GM23338 (cell line): ENCODE results near the gene C1orf21. TPM values are rescaled to one million over a fixed set of nuclear protein-coding genes. Genes with fewer than 3 reads are reported as not detected.

ENCODE experiments used
- ATAC-seq: fragments of 200-7000 bp; cut with Tn5 transposase; 3 replicates; pipeline ENCODE4 v1.9.1; 2020
- DNase-seq: peaks from one replicate; pipeline ENCODE4 v3.0.0-alpha.2; 2015; ENCODE audit warnings: low spot score
- H2AFZ ChIP-seq: fragments of 200-600 bp; sonication (generic); 2 replicates; pipeline ENCODE4 v1.8.0; 2016; ENCODE audit warnings: antibody characterized with exemption, mild to moderate bottlenecking, moderate library complexity
- H3F3A ChIP-seq: fragments of 200-600 bp; sonication (generic); replicated peaks from 2 replicates; pipeline ENCODE4 v1.8.0; 2017; ENCODE audit warnings: antibody characterized with exemption, mixed run types, low read depth
- H3K27ac ChIP-seq: fragments of 200-600 bp; sonication (generic); 2 replicates; pipeline ENCODE4 v1.6.1; 2016; ENCODE audit warnings: low read depth
- H3K27me3 ChIP-seq: fragments of 200-600 bp; sonication (generic); 2 replicates; pipeline ENCODE4 v1.8.0; 2016; ENCODE audit warnings: mild to moderate bottlenecking, mixed run types, moderate library complexity; ENCODE audit not compliant: insufficient read depth
- H3K36me3 ChIP-seq: fragments of 200-600 bp; sonication (generic); 2 replicates; pipeline ENCODE4 v1.8.0; 2016; ENCODE audit warnings: mild to moderate bottlenecking; ENCODE audit not compliant: insufficient read depth
- H3K4me1 ChIP-seq: fragments of 200-600 bp; sonication (generic); 2 replicates; pipeline ENCODE4 v1.8.0; 2016; ENCODE audit warnings: mild to moderate bottlenecking, moderate library complexity; ENCODE audit not compliant: insufficient read depth
- H3K4me2 ChIP-seq: fragments of 200-600 bp; sonication (generic); 2 replicates; pipeline ENCODE4 v1.7.1; 2017; ENCODE audit warnings: mixed run types
- H3K4me3 ChIP-seq: fragments of 200-600 bp; sonication (generic); 2 replicates; pipeline ENCODE4 v1.6.1; 2016; ENCODE audit warnings: mixed run types
- H3K79me2 ChIP-seq: fragments of 200-600 bp; sonication (generic); replicated peaks from 2 replicates; pipeline ENCODE4 v1.8.0; 2017; ENCODE audit warnings: mild to moderate bottlenecking; ENCODE audit not compliant: insufficient read depth
- H3K9me2 ChIP-seq: fragments of 200-600 bp; sonication (generic); 2 replicates; pipeline ENCODE4 v1.8.0; 2017; ENCODE audit not compliant: insufficient read depth
- H4K20me1 ChIP-seq: fragments of 200-600 bp; sonication (generic); replicated peaks from 2 replicates; pipeline ENCODE4 v1.8.0; 2017; ENCODE audit warnings: mild to moderate bottlenecking; ENCODE audit not compliant: insufficient read depth
- H3K27ac Mint-ChIP-seq: 2 replicates; pipeline ENCODE4 v1.8.0; 2020; ENCODE audit warnings: inconsistent platforms, mild to moderate bottlenecking, moderate library complexity, mixed read lengths
- H3K27me3 Mint-ChIP-seq: 3 replicates; pipeline ENCODE4 v1.8.0; 2022; ENCODE audit warnings: low read depth, mild to moderate bottlenecking, moderate library complexity, mixed read lengths, inconsistent platforms; ENCODE audit not compliant: insufficient read depth, poor library complexity
- H3K36me3 Mint-ChIP-seq: 3 replicates; pipeline ENCODE4 v1.8.0; 2021; ENCODE audit warnings: low read depth, mild to moderate bottlenecking, inconsistent platforms, moderate library complexity, mixed read lengths
- H3K4me1 Mint-ChIP-seq: 3 replicates; pipeline ENCODE4 v1.8.0; 2020; ENCODE audit warnings: mild to moderate bottlenecking, inconsistent platforms, mixed read lengths
- H3K4me3 Mint-ChIP-seq: 3 replicates; pipeline ENCODE4 v1.8.0; 2021; ENCODE audit warnings: moderate library complexity, mild to moderate bottlenecking, inconsistent platforms, mixed read lengths
- H3K9me3 Mint-ChIP-seq: 3 replicates; pipeline ENCODE4 v1.8.0; 2020; ENCODE audit warnings: moderate library complexity, mild to moderate bottlenecking, inconsistent platforms, mixed read lengths
- CREB1 ChIP-seq: fragments of 250-450 bp; sonication (Bioruptor Pico); IDR thresholded peaks from 2 replicates; pipeline ENCODE4 v1.5.0; 2020; ENCODE audit warnings: low read depth, mild to moderate bottlenecking, moderate library complexity
- ETS1 ChIP-seq: IDR thresholded peaks from 2 replicates; pipeline ENCODE4 v1.6.1; 2016; ENCODE audit warnings: antibody characterized with exemption
- EZH2 ChIP-seq: fragments of 200-600 bp; sonication (generic); IDR thresholded peaks from one replicate; pipeline ENCODE4 v1.8.0; 2017; ENCODE audit warnings: antibody characterized with exemption, mild to moderate bottlenecking, low read depth; ENCODE audit not compliant: unreplicated experiment
- EZH2phosphoT487 ChIP-seq: fragments of 200-600 bp; sonication (generic); IDR thresholded peaks from one replicate; pipeline ENCODE4 v1.8.1; 2018; ENCODE audit warnings: antibody characterized with exemption; ENCODE audit not compliant: unreplicated experiment
- JUNB ChIP-seq: IDR thresholded peaks from one replicate; pipeline ENCODE4 v1.6.1; 2016; ENCODE audit warnings: antibody characterized with exemption; ENCODE audit not compliant: unreplicated experiment
- NANOG ChIP-seq: IDR thresholded peaks from 2 replicates; pipeline ENCODE4 v1.6.1; 2016; ENCODE audit warnings: antibody characterized with exemption, borderline replicate concordance
- POLR2AphosphoS5 ChIP-seq: IDR thresholded peaks from 2 replicates; pipeline ENCODE4 v1.6.1; 2016; ENCODE audit warnings: antibody characterized with exemption, low read depth
- REST ChIP-seq: IDR thresholded peaks from one replicate; pipeline ENCODE4 v1.6.1; 2018; ENCODE audit warnings: antibody characterized with exemption; ENCODE audit not compliant: unreplicated experiment
- STAT1 ChIP-seq: IDR thresholded peaks from one replicate; pipeline ENCODE4 v1.6.1; 2016; ENCODE audit warnings: antibody characterized with exemption; ENCODE audit not compliant: unreplicated experiment
- ZNF114 ChIP-seq: fragments of 250-450 bp; sonication (Bioruptor Pico); IDR thresholded peaks from 2 replicates; pipeline ENCODE4 v1.5.0; 2020; ENCODE audit warnings: mild to moderate bottlenecking, moderate library complexity
- ZNF331 ChIP-seq: fragments of 250-450 bp; sonication (Bioruptor Pico); IDR thresholded peaks from 2 replicates; pipeline ENCODE4 v1.5.0; 2020; ENCODE audit warnings: low read depth, mild to moderate bottlenecking, moderate library complexity
- ZNF462 ChIP-seq: fragments of 250-450 bp; sonication (Bioruptor Pico); IDR thresholded peaks from 2 replicates; pipeline ENCODE4 v1.5.0; 2020; ENCODE audit warnings: mild to moderate bottlenecking, moderate library complexity
- polyA plus RNA-seq: library from polyadenylated mRNA; unstranded; fragments of >200 nt; fragmentation: Nextera tagmentation; extraction: Ambion mirVana; gene quantifications from 2 replicates; pipeline ENCODE4 v1.2.1, GENCODE V29; 2016
- total RNA-seq: library from RNA; depleted of rRNA; stranded (reverse); fragments of >200 nt; shearing (Covaris generic); gene quantifications from 2 replicates; pipeline ENCODE4 v1.2.3, GENCODE V29; 2014
- TF ChIP-seq, protein P1 (sequence below), 2 experiments: fragments of 200-600 bp in 1 of 2; sonication (generic) in 1 of 2; conservative IDR thresholded peaks; 2 replicates each; pipeline versions ENCODE4 v1.5.1 to v1.6.1; 2016 to 2017; ENCODE audit warnings: antibody characterized with exemption in 2 of 2, low read depth in 2 of 2, mild to moderate bottlenecking in 2 of 2, moderate library complexity in 1 of 2

Gene C1orf21
- total and polyA plus RNA-seq, 2 experiments from 2014 or later = 28.0 to 40.4 TPM

DNA sequence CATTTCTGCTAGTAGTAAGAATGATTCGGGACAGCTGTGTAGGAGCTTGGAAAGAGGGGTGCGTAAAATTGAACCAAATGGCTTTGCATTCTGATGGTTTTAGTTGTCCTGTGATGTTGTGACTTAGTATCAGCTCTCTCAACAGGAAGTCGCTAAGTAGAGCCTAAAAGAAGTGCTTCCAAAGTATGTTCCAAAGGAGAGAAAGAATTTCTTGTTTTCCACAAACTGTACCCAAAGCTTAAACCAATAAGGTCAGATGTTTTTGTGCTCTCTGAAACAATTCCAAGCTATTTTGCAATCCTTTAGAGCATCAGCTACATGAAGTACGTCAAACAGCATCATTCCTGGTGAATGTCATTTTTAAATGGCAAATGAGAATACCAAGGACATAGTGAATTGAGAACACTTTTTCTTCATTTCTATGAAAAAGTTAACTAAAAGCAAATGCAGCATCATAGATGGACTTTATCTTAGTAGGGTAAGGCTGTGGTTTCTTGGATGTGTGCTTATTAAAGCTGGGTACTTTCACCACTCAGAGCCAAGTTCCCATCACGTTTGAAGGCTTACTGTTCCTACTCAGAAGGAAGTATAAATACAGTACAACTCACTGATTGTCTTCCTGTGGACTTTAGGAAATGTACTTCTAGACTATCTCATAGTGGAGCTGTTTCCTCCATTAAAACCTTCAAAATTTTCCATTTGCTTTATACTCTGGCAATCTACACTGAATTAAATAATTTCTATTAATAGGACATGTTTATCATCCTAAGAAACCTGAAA, 148.6 kb downstream of the C1orf21 start:
- no peak overlapping the region for H3K4me3 ChIP-seq
- no peak overlapping the region for H3K27ac Mint-ChIP-seq
- H3K36me3 ChIP-seq = no peaks in the 10 kb centered on the region
- no peaks in the 10 kb centered on the region for H3F3A ChIP-seq
- H3K4me2 ChIP-seq = no peak overlapping the region
- H3K27ac ChIP-seq = no peak overlapping the region
- no peaks in the 10 kb centered on the region for H3K4me1 ChIP-seq
- peaks cover 6% of the 10 kb centered on the region; the same call in 1 of the 3 replicates for H3K9me3 Mint-ChIP-seq
- peaks cover 6% of the 10 kb centered on the region; the same call in 2 of the 3 replicates for H3K4me1 Mint-ChIP-seq
- peaks cover 30% of the 10 kb centered on the region for H3K36me3 Mint-ChIP-seq
- ATAC-seq (no peak), DNase-seq (no peak)
- no peak for TF ChIP-seq ZNF114
- no peak for TF ChIP-seq CREB1 (CRISPR knock-in tag)
- no peak for TF ChIP-seq REST
- TF ChIP-seq ETS1 = no peak
- no peak for TF ChIP-seq STAT1
- TF ChIP-seq, protein P1, sequence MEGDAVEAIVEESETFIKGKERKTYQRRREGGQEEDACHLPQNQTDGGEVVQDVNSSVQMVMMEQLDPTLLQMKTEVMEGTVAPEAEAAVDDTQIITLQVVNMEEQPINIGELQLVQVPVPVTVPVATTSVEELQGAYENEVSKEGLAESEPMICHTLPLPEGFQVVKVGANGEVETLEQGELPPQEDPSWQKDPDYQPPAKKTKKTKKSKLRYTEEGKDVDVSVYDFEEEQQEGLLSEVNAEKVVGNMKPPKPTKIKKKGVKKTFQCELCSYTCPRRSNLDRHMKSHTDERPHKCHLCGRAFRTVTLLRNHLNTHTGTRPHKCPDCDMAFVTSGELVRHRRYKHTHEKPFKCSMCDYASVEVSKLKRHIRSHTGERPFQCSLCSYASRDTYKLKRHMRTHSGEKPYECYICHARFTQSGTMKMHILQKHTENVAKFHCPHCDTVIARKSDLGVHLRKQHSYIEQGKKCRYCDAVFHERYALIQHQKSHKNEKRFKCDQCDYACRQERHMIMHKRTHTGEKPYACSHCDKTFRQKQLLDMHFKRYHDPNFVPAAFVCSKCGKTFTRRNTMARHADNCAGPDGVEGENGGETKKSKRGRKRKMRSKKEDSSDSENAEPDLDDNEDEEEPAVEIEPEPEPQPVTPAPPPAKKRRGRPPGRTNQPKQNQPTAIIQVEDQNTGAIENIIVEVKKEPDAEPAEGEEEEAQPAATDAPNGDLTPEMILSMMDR (conservative IDR thresholded peaks at IDR 0.05; ENCODE audit: low read depth in 2 of 2) = no peak
- TF ChIP-seq POLR2AphosphoS5 = no peak
- TF ChIP-seq NANOG = no peak
- TF ChIP-seq JUNB = no peak
- TF ChIP-seq EZH2 = no peak
- TF ChIP-seq ZNF462 (CRISPR knock-in tag) = no peak
- TF ChIP-seq ZNF331 (CRISPR knock-in tag) = no peak
- TF ChIP-seq EZH2phosphoT487 = no peak
- H3K27me3 ChIP-seq = no peaks in the 10 kb centered on the region
- no peak overlapping the region for H2AFZ ChIP-seq
- H3K79me2 ChIP-seq = peaks cover 4% of the 10 kb centered on the region
- no peak overlapping the region for H3K4me3 Mint-ChIP-seq
- no peaks in the 10 kb centered on the region for H3K27me3 Mint-ChIP-seq
- 0 out of 2 replicates have a peak, but pooled peaks cover 3% of the 10 kb centered on the region for H4K20me1 ChIP-seq
- H3K9me2 ChIP-seq = no peaks in the 10 kb centered on the region
